Heart left ventricle (tissue), 16 donors: ENCODE measurements around the gene LMOD3. TPM values are rescaled to one million over a fixed set of nuclear protein-coding genes. Genes with fewer than 3 reads are reported as not detected.

Source experiments
- ATAC-seq, 4 donors: fragments of 200-7000 bp; cut with Tn5 transposase; one replicate each; pipeline ENCODE4 v1.9.1; 2020 to 2022; ENCODE audit warnings: moderate library complexity in 4 of 4, mild to moderate bottlenecking in 3 of 4, moderate number of reproducible peaks in 1 of 4
- DNase-seq, 5 donors: peaks; one replicate each; pipeline ENCODE4 v3.0.0-alpha.2; 2020
- H3K27ac ChIP-seq, 12 donors: fragments of 200-600 bp; sonication (generic) in 4 of 12; one replicate each; pipeline versions ENCODE4 v1.5.0 to v1.8.0; 2016 to 2022; ENCODE audit warnings: mild to moderate bottlenecking in 2 of 12
- H3K27me3 ChIP-seq, 9 donors: fragments of 200-600 bp; sonication (generic) in 2 of 9; one replicate each; pipeline versions ENCODE4 v1.5.1 to v1.8.0; 2016 to 2022; ENCODE audit warnings: mild to moderate bottlenecking in 3 of 9
- H3K36me3 ChIP-seq, 9 donors: fragments of 200-600 bp; sonication (generic) in 2 of 9; one replicate each; pipeline versions ENCODE4 v1.5.0 to v1.8.0; 2018 to 2022; ENCODE audit warnings: mild to moderate bottlenecking in 2 of 9
- H3K4me1 ChIP-seq, 12 donors: fragments of 200-600 bp; sonication (generic) in 4 of 12; one replicate each; pipeline versions ENCODE4 v1.5.0 to v1.8.0; 2016 to 2022; ENCODE audit warnings: mild to moderate bottlenecking in 3 of 12
- H3K4me3 ChIP-seq, 12 donors: fragments of 200-600 bp; sonication (generic) in 4 of 12; one replicate each; pipeline versions ENCODE4 v1.5.0 to v1.8.0; 2017 to 2022; ENCODE audit warnings: mild to moderate bottlenecking in 9 of 12, moderate library complexity in 4 of 12
- H3K9me3 ChIP-seq, 12 donors: fragments of 200-600 bp; sonication (generic) in 4 of 12; one replicate each; pipeline versions ENCODE4 v1.5.0 to v1.8.0; 2016 to 2022; ENCODE audit warnings: mild to moderate bottlenecking in 1 of 12
- CTCF ChIP-seq, 12 donors: fragments of 200-600 bp; sonication (generic) in 4 of 12; IDR thresholded peaks; one replicate each; pipeline versions ENCODE4 v1.5.0 to v1.8.0; 2018 to 2022; ENCODE audit warnings: antibody characterized with exemption in 12 of 12, mild to moderate bottlenecking in 5 of 12
- POLR2A ChIP-seq, 2 donors: fragments of 450-650 bp; IDR thresholded peaks; one replicate each; pipeline ENCODE4 v1.6.1; 2017; ENCODE audit warnings: antibody characterized with exemption in 2 of 2, mild to moderate bottlenecking in 2 of 2, moderate library complexity in 2 of 2
- WGBS, 4 donors: extraction: QIAGEN DNeasy Blood & Tissue Kit in 2 of 4; methylation state at CpG; one replicate each; pipeline versions ENCODE4 v1.1.5 to v1.1.7; 2013 to 2018; 5-methylcytosine and 5-hydroxymethylcytosine counted together
- intact Hi-C, 10 donors: fragments of 100-400 bp; cut with DNase I; formaldehyde crosslinking; loops; one replicate each; pipeline versions ENCODE4 v1.11.1 to v1.14.2; 2022
- polyA plus RNA-seq, 2 donors: library from polyadenylated mRNA; stranded (reverse); fragments of 200-250 nt; gene quantifications; one replicate each; pipeline ENCODE4 v1.2.3, GENCODE V29; 2013
- total RNA-seq, 9 donors: library from RNA; depleted of rRNA in 2 of 9; stranded (reverse); fragments of >200 nt in 2 of 9; fragmentation: NEBNext Ultra II Directional in 3 of 9; extraction: Animal tissue kit (Norgen Biotek cat#: 25700) in 3 of 9; gene quantifications; one replicate each; pipeline versions ENCODE4 v1.1.0 to v1.2.4, GENCODE V29; 2016 to 2023
- donor health status: ischemic (EF 13 %, LVEDD 7.1; RV severe dilation, severe dysfunction).
- donor health status: healthy with polysubstance abuse.
- donor health status: DM: no; HTN: yes; CAD: no.
- donor health status: DM: no; HTN: no; CAD: no.
- donor health status: ischemic (EF 25% LVEDD 6.9; RV normal size, moderate dysfunction).
- donor health status: ischemic (EF 25% LVEDD 5.7; RV mildly dilated, moderate dysfunction).
- donor health status: healthy.
- donor health status: DM: yes; HTN: yes; CAD: no.
- donor health status: ischemic (EF 35%, LVEDD 5.7; RV mildly dilated, moderate dysfunction).
- donor health status: nonischemic (EF 11% LVEDD 7.7; RV severe dilation, severe dysfunction).
- donor health status: DM: yes; HTN: yes; CAD: no.
- donor health status: PGD.
- donor health status: ischemic (EF 29% LVEDD 5.4; RV normal size, mild dysfunction).
- donor health status: nonischemic (EF 23%, LVEDD 6.1; RV moderate dilation, normal function).

The LMOD3 gene
- total and polyA plus RNA-seq, 11 donors: 38.6 to 233 (median 128) TPM

DNA sequence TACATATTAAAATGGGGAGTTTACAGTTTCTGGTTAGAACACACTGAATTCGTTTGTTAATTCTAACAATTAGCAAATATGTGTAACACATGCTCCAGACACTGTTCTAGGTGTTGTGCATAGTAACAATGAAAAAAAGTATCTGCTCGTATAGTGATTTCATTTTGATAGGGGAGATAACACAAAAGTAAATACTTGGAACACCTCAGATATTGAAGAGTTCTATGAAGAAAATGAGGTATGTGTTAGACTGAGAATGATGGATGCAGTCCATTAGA, 63.5 kb downstream of the LMOD3 start:
- ATAC-seq (no peak), DNase-seq (no peak)
- Histone ChIP-seq H3K9me3 (no peaks in the 10 kb centered on the region), H3K4me1 (peaks cover 0 to 17% (median 0%) of the 10 kb centered on the region in 12 donors), H3K27ac (peak overlapping the region in 1 of 12 donors; percentile 65), H3K27me3 (no peaks in the 10 kb centered on the region), H3K4me3 (no peak overlapping the region), H3K36me3 (peaks cover 0 to 100% (median 86%) of the 10 kb centered on the region in 9 donors)
- intact Hi-C loops: no loop called here
- WGBS, 4 donors: 89 to 97% (median 94%) methylated on average over 2 of the region's 2 CpGs
- no peak for TF ChIP-seq POLR2A (IDR thresholded peaks at IDR 0.05)
- no peak for TF ChIP-seq CTCF (IDR thresholded peaks at IDR 0.05)

DNA sequence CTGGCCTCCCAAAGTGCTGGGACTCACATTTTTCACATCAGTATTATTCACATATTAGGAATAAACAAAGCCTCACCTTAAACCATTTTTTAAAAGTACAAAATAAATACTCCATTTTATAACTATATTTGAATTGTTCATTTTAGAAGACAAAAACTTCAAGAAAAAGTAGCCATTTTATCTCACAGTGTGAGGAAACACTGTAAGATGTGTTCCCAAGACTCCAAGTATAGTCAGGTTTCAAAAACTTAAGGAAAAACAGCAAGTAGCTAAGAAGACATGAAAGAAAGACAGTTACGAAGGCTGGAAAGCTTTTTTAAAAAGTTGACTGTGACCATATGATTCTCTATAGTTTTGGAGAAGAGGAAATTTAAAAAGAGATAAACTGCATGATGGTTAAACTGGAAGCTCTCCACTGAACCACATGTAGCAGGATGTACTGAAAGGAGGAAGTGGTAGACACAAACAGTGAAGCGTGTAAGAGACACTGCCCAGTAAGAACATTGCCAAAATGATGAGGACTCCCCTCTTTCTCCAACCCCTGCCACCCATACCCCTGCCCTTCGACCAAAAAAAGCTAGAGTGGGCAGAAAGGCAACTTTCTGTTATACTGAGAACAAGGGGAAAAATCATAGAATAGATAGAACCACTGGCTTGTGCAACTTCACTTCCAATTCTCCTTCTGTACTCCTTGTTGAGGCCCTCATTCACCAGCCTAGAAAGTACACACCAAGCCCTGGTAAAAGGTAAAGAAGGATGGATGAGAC, 64.0 kb downstream of the LMOD3 start:
- Histone ChIP-seq H3K4me3 (no peak overlapping the region), H3K36me3 (peaks cover 0 to 100% (median 82%) of the 10 kb centered on the region in 9 donors), H3K9me3 (no peaks in the 10 kb centered on the region), H3K27me3 (no peaks in the 10 kb centered on the region), H3K27ac (peak overlapping the region in 1 of 12 donors; percentile 65), H3K4me1 (peaks cover 0 to 16% (median 0%) of the 10 kb centered on the region in 12 donors)
- peak in 2 of 4 donors; percentile 41 for ATAC-seq
- intact Hi-C loops: no loop called here
- TF ChIP-seq CTCF (IDR thresholded peaks at IDR 0.05) (no peak), POLR2A (IDR thresholded peaks at IDR 0.05) (no peak)
- WGBS, 4 donors: 88 to 91% (median 89%) methylated on average over 3 of the region's 3 CpGs
- no peak for DNase-seq

Other genes starting within 250 kb of the LMOD3 start
- gene TAFA4, start 190.0 kb downstream of the LMOD3 start, total RNA-seq: not detected
- gene TAFA4, start 190.0 kb downstream of the LMOD3 start, polyA plus RNA-seq: not detected
- 10 to 100 TPM; 21.5 to 53.1 (median 34.5) TPM for gene EOGT, start 108.9 kb downstream of the LMOD3 start, total RNA-seq
- gene EOGT, start 108.9 kb downstream of the LMOD3 start, polyA plus RNA-seq: 10 to 100 TPM; 13.4 to 20.9 TPM
- gene TMF1, start 70.3 kb downstream of the LMOD3 start, total RNA-seq: 10 to 100 TPM; 12.6 to 23.4 (median 20.1) TPM
- gene TMF1, start 70.3 kb downstream of the LMOD3 start, polyA plus RNA-seq: 10 to 100 TPM in 1 of 2 donors, 1 to 10 TPM in 1; 4.0 to 15.4 TPM
- 100 to 1,000 TPM in 2 of 9 donors, 10 to 100 TPM in 7; 70.9 to 117 (median 79.4) TPM for gene UBA3, start 42.2 kb downstream of the LMOD3 start, total RNA-seq
- gene UBA3, start 42.2 kb downstream of the LMOD3 start, polyA plus RNA-seq: 10 to 100 TPM; 45.1 to 57.7 TPM
- 100 to 1,000 TPM; 164 to 231 (median 197) TPM for gene ARL6IP5, start 37.7 kb downstream of the LMOD3 start, total RNA-seq
- 100 to 1,000 TPM; 245 to 256 TPM for gene ARL6IP5, start 37.7 kb downstream of the LMOD3 start, polyA plus RNA-seq